ENCODE data around the gene CLCN4. TPM values are rescaled to one million over a fixed set of nuclear protein-coding genes. Genes with fewer than 3 reads are reported as not detected.
A peak's percentile ranks its signal among the peaks of the same experiment; 100 is the strongest.

CLCN4 gene
- polyA plus RNA-seq, 1 donor from 2014 or later = 5.1 TPM

- Mint-ChIP-seq H3K4me1 (peaks cover 0 to 3% (median 2%) of the 10 kb centered on the region in 3 donors), H3K36me3 (peaks cover 5% of the 10 kb centered on the region), H3K9me3 (peaks cover 0 to 3% (median 0%) of the 10 kb centered on the region in 3 donors), H3K27me3 (no peaks in the 10 kb centered on the region), H3K4me3 (peak overlapping the region in 1 of 4 donors; percentile 63), H3K27ac (peak overlapping the region; percentile 45 to 90 (median 60))
These were observed 13.4 kb upstream of the CLCN4 start for GRCh38 chrX:10143071-10143983.

DNA sequence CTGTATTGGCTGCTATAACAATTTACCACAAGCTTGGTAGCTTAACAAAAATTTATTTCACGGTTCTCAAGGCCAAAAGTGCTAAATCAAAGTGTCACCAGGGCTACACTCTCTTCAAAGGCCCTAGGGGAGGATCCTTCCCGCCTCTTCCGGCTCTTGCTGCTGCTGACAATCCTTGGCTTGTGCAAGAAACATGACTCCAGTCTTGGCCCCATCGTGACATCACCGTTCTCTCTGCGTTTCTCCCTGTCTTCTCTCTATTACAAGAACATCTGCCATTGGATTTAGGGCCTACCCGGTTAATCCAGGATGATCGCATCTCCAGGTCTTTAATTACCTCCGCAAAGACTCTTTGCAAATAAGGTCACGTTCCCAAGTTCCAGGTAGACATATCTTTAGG, 10.4 kb upstream of the CLCN4 start:
- H3K27ac Mint-ChIP-seq = no peak overlapping the region
- H3K4me3 Mint-ChIP-seq = no peak overlapping the region
- H3K9me3 Mint-ChIP-seq = peaks cover 0 to 3% (median 0%) of the 10 kb centered on the region in 3 donors
- H3K36me3 Mint-ChIP-seq = peaks cover 5% of the 10 kb centered on the region
- H3K27me3 Mint-ChIP-seq = no peaks in the 10 kb centered on the region
- peaks cover 0 to 3% (median 2%) of the 10 kb centered on the region in 3 donors for H3K4me1 Mint-ChIP-seq

GRCh38 chrX:10152086-10152485, 4.7 kb upstream of the CLCN4 start:
- peaks cover 6% of the 10 kb centered on the region for H3K27me3 Mint-ChIP-seq
- H3K4me3 Mint-ChIP-seq = no peak overlapping the region
- no peaks in the 10 kb centered on the region for H3K9me3 Mint-ChIP-seq
- H3K4me1 Mint-ChIP-seq = peaks cover 10 to 15% (median 12%) of the 10 kb centered on the region in 3 donors
- no peak overlapping the region for H3K27ac Mint-ChIP-seq
- no peaks in the 10 kb centered on the region for H3K36me3 Mint-ChIP-seq

DNA sequence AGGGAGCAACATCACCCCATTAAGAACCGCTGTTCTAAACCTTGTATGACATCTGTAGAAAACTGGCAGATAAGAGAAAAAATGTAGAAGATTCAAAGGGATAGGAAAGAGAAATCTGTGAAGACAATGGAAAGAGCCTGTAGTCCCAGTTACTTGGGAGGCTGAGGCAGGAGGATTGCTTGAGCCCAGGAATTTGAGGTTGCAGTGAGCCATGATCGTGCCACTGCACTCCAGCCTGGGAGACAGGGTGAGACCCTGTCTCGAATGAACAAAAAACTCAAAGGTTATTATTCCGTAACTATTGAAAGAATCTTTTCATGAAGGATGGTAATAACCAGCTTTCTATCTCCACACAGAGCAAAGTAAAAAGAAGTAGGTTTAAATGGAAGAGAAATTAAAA, 1.6 kb upstream of the CLCN4 start:
- Mint-ChIP-seq H3K9me3 (no peaks in the 10 kb centered on the region), H3K4me3 (no peak overlapping the region), H3K27ac (peak overlapping the region in 2 of 3 donors; percentile 25 to 56), H3K27me3 (peaks cover 7% of the 10 kb centered on the region), H3K4me1 (peaks cover 13 to 18% (median 17%) of the 10 kb centered on the region in 3 donors), H3K36me3 (no peaks in the 10 kb centered on the region)

DNA sequence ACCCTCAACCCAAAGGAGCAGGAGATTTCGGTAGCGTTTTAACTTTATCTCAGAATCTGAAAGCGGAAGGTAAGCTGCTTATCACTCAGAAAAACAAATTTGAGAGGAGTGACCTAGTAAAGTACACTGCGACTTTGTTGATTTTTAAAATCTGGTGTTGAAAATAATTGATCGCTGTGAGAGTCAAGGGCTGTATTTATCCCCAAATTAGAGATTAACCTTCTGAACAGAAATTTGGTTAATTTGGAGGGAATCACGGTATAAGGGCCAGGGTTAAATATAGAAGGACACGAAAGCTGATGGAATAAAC, 212 bp downstream of the CLCN4 start:
- Mint-ChIP-seq H3K36me3 (no peaks in the 10 kb centered on the region), H3K27ac (peak overlapping the region; percentile 71 to 86 (median 84)), H3K27me3 (peaks cover 7% of the 10 kb centered on the region), H3K4me1 (peaks cover 13 to 18% (median 17%) of the 10 kb centered on the region in 3 donors), H3K9me3 (no peaks in the 10 kb centered on the region), H3K4me3 (peak overlapping the region; percentile 83 to 94 (median 90))

GRCh38 chrX:10157543-10157942, 768 bp downstream of the CLCN4 start:
- Mint-ChIP-seq H3K27ac (peak overlapping the region in 2 of 3 donors; percentile 71 to 84), H3K36me3 (no peaks in the 10 kb centered on the region), H3K4me3 (peak overlapping the region; percentile 83 to 94 (median 90))

DNA sequence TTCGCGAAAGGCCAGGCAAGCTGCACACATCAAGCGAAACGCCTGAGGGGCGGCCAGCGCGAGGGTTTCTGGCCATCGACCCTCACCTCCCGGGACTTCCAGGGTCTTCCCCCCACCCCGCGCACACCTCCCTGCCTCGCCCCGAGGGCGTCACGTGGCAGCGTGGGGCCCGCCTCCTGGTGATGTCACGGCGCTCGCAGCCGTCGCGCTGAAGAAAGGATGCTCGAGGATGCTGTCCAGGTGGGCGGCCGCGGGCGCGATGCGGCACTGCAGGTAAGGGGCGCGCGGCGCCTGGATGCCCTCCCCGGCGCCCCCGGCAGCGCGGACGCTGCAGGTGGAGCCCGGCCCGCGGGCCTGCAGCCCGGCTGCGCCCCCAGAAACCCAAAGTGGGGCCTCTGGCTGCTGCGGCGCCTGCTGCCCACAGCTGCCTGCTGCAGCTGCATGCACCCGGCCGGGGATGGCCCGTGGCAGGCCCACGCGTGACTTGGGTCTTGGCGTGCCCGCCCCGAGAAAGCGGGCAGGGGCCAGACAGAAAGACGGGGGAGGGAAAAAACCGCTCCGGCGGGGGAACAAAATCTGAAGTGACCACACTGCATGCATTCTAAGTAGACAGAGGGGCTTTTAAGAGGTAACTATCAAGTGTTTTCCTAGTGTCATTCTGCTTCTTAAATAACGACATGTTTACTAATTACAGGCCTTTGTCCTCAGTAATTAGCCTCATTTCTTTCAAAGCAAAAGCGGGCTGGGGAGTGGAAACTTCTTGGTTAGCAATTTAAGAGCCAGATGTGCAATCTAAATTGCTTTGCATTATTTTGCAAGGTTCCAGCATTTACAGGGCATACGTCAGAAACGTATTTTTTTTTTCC, 1.7 kb downstream of the CLCN4 start:
- Mint-ChIP-seq H3K27ac (peak overlapping the region in 2 of 3 donors; percentile 53 to 62), H3K27me3 (peaks cover 4% of the 10 kb centered on the region), H3K4me3 (peak overlapping the region; percentile 43 to 94 (median 86)), H3K36me3 (no peaks in the 10 kb centered on the region), H3K9me3 (no peaks in the 10 kb centered on the region), H3K4me1 (peaks cover 13 to 18% (median 17%) of the 10 kb centered on the region in 3 donors)

More at GRCh38 chrX:10157543-10157942, 768 bp downstream of the CLCN4 start:
- peaks cover 13 to 18% (median 17%) of the 10 kb centered on the region in 3 donors for H3K4me1 Mint-ChIP-seq
- H3K27me3 Mint-ChIP-seq = peaks cover 7% of the 10 kb centered on the region
- H3K9me3 Mint-ChIP-seq = no peaks in the 10 kb centered on the region

DNA sequence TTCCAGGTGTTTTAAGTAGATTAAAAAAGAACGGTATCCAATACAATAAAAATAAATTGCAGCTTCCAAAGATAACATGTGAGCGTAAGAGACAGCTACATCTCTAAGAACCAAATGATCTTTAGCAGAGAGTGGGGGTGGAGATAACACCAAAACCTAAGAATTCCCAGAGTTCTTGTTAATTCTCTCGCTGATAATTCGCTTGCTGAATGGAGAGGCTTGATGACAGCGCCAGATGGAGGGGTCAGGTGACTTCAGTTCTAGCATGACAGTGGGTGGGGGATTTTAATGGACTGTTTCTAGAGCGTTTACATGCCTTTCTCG, 2.3 kb downstream of the CLCN4 start:
- Mint-ChIP-seq H3K4me1 (peaks cover 13 to 18% (median 17%) of the 10 kb centered on the region in 3 donors), H3K36me3 (no peaks in the 10 kb centered on the region), H3K27ac (peak overlapping the region in 2 of 3 donors; percentile 52 to 62), H3K4me3 (peak overlapping the region in 2 of 4 donors; percentile 32 to 50), H3K27me3 (peaks cover 4% of the 10 kb centered on the region), H3K9me3 (peaks cover 0 to 1% (median 0%) of the 10 kb centered on the region in 3 donors)

DNA sequence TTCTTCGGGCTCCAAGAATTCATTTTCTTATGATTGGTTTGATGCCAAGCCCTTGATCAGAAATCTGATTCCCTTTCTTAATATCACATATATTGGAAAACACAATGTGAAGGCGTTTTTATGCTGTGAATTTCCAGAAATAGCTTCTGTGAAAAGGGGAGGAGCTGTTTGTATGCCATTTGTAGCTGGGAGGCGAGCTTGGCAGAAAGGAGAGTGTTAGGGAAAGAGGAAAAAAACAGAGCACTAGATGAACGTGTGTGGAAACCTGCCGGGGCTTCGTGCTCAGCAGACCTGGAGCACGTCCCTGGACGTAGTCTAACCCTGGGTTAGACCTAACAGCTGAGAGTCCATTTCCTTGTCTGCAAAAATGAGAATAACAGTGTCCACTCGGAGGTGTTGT, 3.4 kb downstream of the CLCN4 start:
- Mint-ChIP-seq H3K9me3 (peaks cover 0 to 1% (median 0%) of the 10 kb centered on the region in 3 donors), H3K36me3 (no peaks in the 10 kb centered on the region), H3K27ac (peak overlapping the region in 1 of 3 donors; percentile 48), H3K27me3 (peaks cover 4% of the 10 kb centered on the region), H3K4me1 (peaks cover 8 to 14% (median 12%) of the 10 kb centered on the region in 3 donors), H3K4me3 (peak overlapping the region in 2 of 4 donors; percentile 45 to 60)

DNA sequence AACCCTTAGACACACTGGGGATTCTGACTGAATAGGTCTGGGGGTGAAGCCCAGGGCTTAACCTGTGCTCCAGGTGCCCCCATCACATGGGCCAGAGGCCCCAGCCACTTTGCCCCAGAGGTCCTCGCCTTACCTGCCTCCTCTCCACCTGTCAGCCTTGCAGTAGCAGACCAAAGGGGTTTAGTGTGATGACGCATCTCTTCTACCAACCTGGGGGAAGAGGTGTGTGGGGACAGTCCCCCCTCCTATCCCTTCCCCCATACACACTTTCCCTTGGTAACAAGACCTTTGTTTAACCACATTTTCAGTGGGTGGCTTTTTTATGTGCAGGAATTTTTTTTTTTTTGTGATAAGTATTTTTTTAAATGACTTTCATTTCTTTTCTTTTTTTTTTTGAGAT, 6.3 kb downstream of the CLCN4 start:
- Mint-ChIP-seq H3K4me3 (no peak overlapping the region), H3K27me3 (no peaks in the 10 kb centered on the region), H3K9me3 (peaks cover 0 to 1% (median 0%) of the 10 kb centered on the region in 3 donors), H3K36me3 (no peaks in the 10 kb centered on the region), H3K4me1 (peaks cover 5 to 12% (median 10%) of the 10 kb centered on the region in 3 donors), H3K27ac (no peak overlapping the region)

GRCh38 chrX:10164879-10165278, 8.1 kb downstream of the CLCN4 start:
- H3K27ac Mint-ChIP-seq = no peak overlapping the region
- peaks cover 5 to 12% (median 7%) of the 10 kb centered on the region in 3 donors for H3K4me1 Mint-ChIP-seq

GRCh38 chrX:10165580-10166247, 8.9 kb downstream of the CLCN4 start:
- Mint-ChIP-seq H3K27ac (peak overlapping the region in 1 of 3 donors; percentile 43), H3K36me3 (no peaks in the 10 kb centered on the region), H3K9me3 (peaks cover 0 to 1% (median 0%) of the 10 kb centered on the region in 3 donors), H3K27me3 (no peaks in the 10 kb centered on the region), H3K4me1 (peaks cover 5 to 12% (median 7%) of the 10 kb centered on the region in 3 donors), H3K4me3 (peak overlapping the region in 2 of 4 donors; percentile 6 to 78)

More at GRCh38 chrX:10164879-10165278, 8.1 kb downstream of the CLCN4 start:
- H3K36me3 Mint-ChIP-seq = no peaks in the 10 kb centered on the region
- H3K4me3 Mint-ChIP-seq = peak overlapping the region in 1 of 4 donors; percentile 17
- peaks cover 0 to 1% (median 0%) of the 10 kb centered on the region in 3 donors for H3K9me3 Mint-ChIP-seq
- H3K27me3 Mint-ChIP-seq = no peaks in the 10 kb centered on the region

DNA sequence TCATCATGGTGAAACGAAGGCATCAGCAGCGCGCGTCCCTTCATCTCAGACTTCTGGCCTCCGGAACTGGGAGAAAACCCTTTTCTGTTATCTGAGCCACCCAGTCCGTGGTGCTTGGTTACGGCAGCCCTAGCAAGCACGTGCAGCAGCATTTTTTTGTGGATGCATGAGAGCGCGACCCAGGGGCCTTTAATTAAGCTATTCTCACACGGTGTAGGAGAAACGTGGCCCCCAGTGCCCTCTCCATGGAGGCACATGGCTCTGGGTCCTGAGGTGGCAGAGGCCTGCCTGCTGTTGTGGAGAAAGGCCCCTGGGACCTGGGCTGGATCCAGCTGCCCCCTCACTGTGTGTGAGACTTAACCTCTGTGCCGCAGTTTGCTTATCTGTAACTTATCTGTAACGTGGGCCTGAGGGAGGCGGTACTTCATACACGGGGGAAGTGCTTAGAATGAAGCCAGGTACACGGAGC, 9.5 kb downstream of the CLCN4 start:
- no peaks in the 10 kb centered on the region for H3K36me3 Mint-ChIP-seq
- H3K4me1 Mint-ChIP-seq = peaks cover 5 to 12% (median 7%) of the 10 kb centered on the region in 3 donors
- no peaks in the 10 kb centered on the region for H3K27me3 Mint-ChIP-seq
- H3K27ac Mint-ChIP-seq = peak overlapping the region in 1 of 3 donors; percentile 43
- peaks cover 0 to 1% (median 0%) of the 10 kb centered on the region in 3 donors for H3K9me3 Mint-ChIP-seq
- H3K4me3 Mint-ChIP-seq = no peak overlapping the region

DNA sequence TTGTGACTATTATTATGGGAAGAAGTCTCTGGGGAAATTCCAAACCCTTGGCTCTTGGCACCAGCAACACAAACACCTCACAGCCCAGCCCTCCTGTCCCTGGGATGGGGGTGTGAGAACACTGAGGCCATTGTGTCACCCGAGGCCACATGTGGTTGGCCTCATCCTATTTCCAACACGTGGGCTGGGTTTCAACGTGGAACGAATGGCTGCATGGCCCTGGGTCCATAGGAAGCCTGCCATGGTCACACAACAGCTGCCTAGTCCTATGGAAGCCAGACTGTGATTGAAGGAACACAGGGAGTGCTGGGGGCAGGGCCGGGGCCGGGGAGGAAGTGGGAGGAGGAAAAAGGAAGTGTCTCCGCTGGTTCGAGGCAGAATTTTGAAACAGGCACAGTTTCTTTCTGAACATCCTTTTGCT, 10.0 kb downstream of the CLCN4 start:
- Mint-ChIP-seq H3K9me3 (peaks cover 0 to 1% (median 0%) of the 10 kb centered on the region in 3 donors), H3K27me3 (no peaks in the 10 kb centered on the region), H3K4me3 (peak overlapping the region in 1 of 4 donors; percentile 32), H3K36me3 (no peaks in the 10 kb centered on the region), H3K4me1 (peaks cover 5 to 12% (median 7%) of the 10 kb centered on the region in 3 donors), H3K27ac (peak overlapping the region in 1 of 3 donors; percentile 43)

All from IgD-negative memory B cell (primary cell).